Fibroblast of gingiva (primary cell): ENCODE measurements around the gene TPRG1L.

Experiments
- DNase-seq: peaks from one replicate; pipeline ENCODE4 v3.0.0-alpha.2; 2011; ENCODE audit warnings: low read depth

The TPRG1L gene

GRCh38 chr1:3628445-3628844, 3.6 kb downstream of the TPRG1L start:
- no peak for DNase-seq

GRCh38 chr1:3629561-3630160, 4.8 kb downstream of the TPRG1L start:
- no peak for DNase-seq

- no peak for DNase-seq
Observed at GRCh38 chr1:3630161-3630611, 5.4 kb downstream of the TPRG1L start.

GRCh38 chr1:3630914-3631313, 6.1 kb downstream of the TPRG1L start:
- no peak for DNase-seq

- no peak for DNase-seq
Observed at GRCh38 chr1:3631320-3632260, 6.8 kb downstream of the TPRG1L start.

GRCh38 chr1:3632298-3632697, 7.5 kb downstream of the TPRG1L start:
- DNase-seq = no peak

- DNase-seq = no peak
Observed at GRCh38 chr1:3632716-3633343, 8.0 kb downstream of the TPRG1L start.

- no peak for DNase-seq
Observed at GRCh38 chr1:3633344-3634058, 8.7 kb downstream of the TPRG1L start.

GRCh38 chr1:3634059-3634800, 9.4 kb downstream of the TPRG1L start:
- DNase-seq = no peak

- no peak for DNase-seq
Observed at GRCh38 chr1:3636080-3636479, 11.3 kb downstream of the TPRG1L start.

- no peak for DNase-seq
Observed at GRCh38 chr1:3636531-3636930, 11.7 kb downstream of the TPRG1L start.

- DNase-seq = no peak
Observed at GRCh38 chr1:3638027-3638426, 13.2 kb downstream of the TPRG1L start.

GRCh38 chr1:3638676-3639075, 13.9 kb downstream of the TPRG1L start:
- DNase-seq = no peak

- DNase-seq = no peak
Observed at GRCh38 chr1:3639397-3639911, 14.6 kb downstream of the TPRG1L start.

- DNase-seq = no peak
Observed at GRCh38 chr1:3640121-3640837, 15.5 kb downstream of the TPRG1L start.

- no peak for DNase-seq
Observed at GRCh38 chr1:3641046-3641760, 16.4 kb downstream of the TPRG1L start.

- DNase-seq = no peak
Observed at GRCh38 chr1:3641816-3642215, 17.0 kb downstream of the TPRG1L start.

GRCh38 chr1:3642919-3643675, 18.3 kb downstream of the TPRG1L start:
- DNase-seq = no peak

GRCh38 chr1:3644273-3644672, 19.5 kb downstream of the TPRG1L start:
- no peak for DNase-seq
